Sigmoid colon (tissue), 4 donors: Measurements from ENCODE around the gene SGTB.

Experiments
- CTCF ChIP-seq, 4 experiments: fragments of 450-650 bp in 3 of 4; fragments of 200-600 bp in 1 of 4; IDR thresholded peaks; one replicate each; pipeline ENCODE4 v1.5.1; 2016 to 2019; ENCODE audit warnings: antibody characterized with exemption in 4 of 4, mild to moderate bottlenecking in 3 of 4, moderate library complexity in 2 of 4
- EP300 ChIP-seq, 4 donors: sonication (generic); formaldehyde crosslinking; IDR thresholded peaks; one replicate each; pipeline ENCODE4 v1.6.1; 2017; ENCODE audit warnings: antibody characterized with exemption in 4 of 4
- POLR2A ChIP-seq, 2 donors: fragments of 450-650 bp; IDR thresholded peaks; one replicate each; pipeline ENCODE4 v1.6.1; 2016; ENCODE audit warnings: antibody characterized with exemption in 2 of 2, mild to moderate bottlenecking in 2 of 2, moderate library complexity in 2 of 2
- POLR2AphosphoS5 ChIP-seq, 4 donors: sonication (generic); formaldehyde crosslinking; IDR thresholded peaks; one replicate each; pipeline ENCODE4 v1.6.1; 2017; ENCODE audit warnings: antibody characterized with exemption in 4 of 4

- no peak for TF ChIP-seq CTCF (IDR thresholded peaks at IDR 0.05)
- no peak for TF ChIP-seq EP300 (IDR thresholded peaks at IDR 0.05)
- TF ChIP-seq POLR2A (IDR thresholded peaks at IDR 0.05), result no peak
- TF ChIP-seq POLR2AphosphoS5 (IDR thresholded peaks at IDR 0.05), result no peak
These were observed 101.9 kb downstream of the SGTB start for GRCh38 chr5:65620021-65620420.
